Measurements from ENCODE around the gene NXPH2. TPM values are rescaled to one million over a fixed set of nuclear protein-coding genes. Genes with fewer than 3 reads are reported as not detected.

Gene NXPH2
- total and polyA plus RNA-seq, 5 donors, result not detected

DNA sequence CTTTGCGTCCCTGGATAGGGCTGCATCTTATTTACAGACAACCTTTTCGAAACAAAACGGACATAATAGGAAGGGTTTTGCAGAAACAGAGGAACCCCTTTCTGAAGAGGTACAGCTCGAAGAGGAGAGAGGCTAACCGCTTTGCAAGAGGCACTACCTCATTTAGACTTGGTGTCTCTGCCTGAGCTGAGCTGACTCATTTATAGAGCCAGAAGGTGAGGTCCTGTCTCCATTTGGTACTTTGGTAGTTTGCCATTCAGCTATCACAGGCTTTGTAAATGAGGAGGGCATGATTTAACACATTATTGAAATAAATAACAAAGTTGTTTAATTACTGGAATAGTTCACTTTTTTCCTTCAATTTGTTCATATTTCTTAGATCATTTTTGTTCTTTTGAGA is 2.2 kb upstream of the NXPH2 start:
- Histone ChIP-seq H3K9me3 (ENCODE audit: control insufficient read depth, low read length) (no peaks in the 10 kb centered on the region), H3K4me1 (ENCODE audit: control insufficient read depth, insufficient read depth, low read length) (no peaks in the 10 kb centered on the region), H3K4me3 (ENCODE audit: low read length) (no peak overlapping the region), H3K27me3 (ENCODE audit: control insufficient read depth, insufficient read depth) (no peaks in the 10 kb centered on the region), H3K27ac (ENCODE audit: low read length) (no peak overlapping the region)
- intact Hi-C loops (cut with DNase I), result loop anchor here in 1 of 4 donors (10.0 kb wide), 1 partner anchor 868 kb away; no protein-coding TSS in a partner anchor
- no peak for DNase-seq
- 85% methylated on average over 5 of the region's 5 CpGs for WGBS
- ATAC-seq, result no peak

DNA sequence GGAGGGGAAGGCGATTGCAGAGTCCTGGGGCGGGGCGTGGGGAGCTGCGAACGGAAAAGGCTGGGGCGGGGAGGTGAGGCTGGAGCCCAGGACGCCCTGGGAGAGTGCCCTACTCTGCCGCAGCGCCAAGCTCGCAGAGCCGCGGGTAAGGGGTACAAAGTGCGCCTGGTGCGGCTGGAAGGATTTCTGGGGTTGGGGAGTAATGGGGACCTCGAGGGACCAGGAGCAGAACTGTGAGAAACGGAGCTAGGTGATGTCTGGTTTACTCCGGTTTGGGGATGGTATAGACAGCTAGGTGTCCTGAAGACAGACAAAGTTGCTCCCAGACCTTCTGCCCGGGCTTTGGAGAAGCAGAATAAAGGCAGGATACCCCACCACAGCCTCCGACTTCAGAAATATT is 718 bp upstream of the NXPH2 start:
- ATAC-seq (no peak), DNase-seq (no peak)
- Histone ChIP-seq H3K27ac (ENCODE audit: low read length) (no peak overlapping the region), H3K4me3 (ENCODE audit: low read length) (peak overlapping the region; percentile 61), H3K9me3 (ENCODE audit: control insufficient read depth, low read length) (no peaks in the 10 kb centered on the region), H3K4me1 (ENCODE audit: control insufficient read depth, insufficient read depth, low read length) (no peaks in the 10 kb centered on the region), H3K27me3 (ENCODE audit: control insufficient read depth, insufficient read depth) (no peaks in the 10 kb centered on the region)
- WGBS, result 17% methylated on average over 19 of the region's 19 CpGs
- intact Hi-C loops (cut with DNase I), result loop anchor here in 1 of 4 donors (10.0 kb wide), 1 partner anchor 866 kb away; no protein-coding TSS in a partner anchor

DNA sequence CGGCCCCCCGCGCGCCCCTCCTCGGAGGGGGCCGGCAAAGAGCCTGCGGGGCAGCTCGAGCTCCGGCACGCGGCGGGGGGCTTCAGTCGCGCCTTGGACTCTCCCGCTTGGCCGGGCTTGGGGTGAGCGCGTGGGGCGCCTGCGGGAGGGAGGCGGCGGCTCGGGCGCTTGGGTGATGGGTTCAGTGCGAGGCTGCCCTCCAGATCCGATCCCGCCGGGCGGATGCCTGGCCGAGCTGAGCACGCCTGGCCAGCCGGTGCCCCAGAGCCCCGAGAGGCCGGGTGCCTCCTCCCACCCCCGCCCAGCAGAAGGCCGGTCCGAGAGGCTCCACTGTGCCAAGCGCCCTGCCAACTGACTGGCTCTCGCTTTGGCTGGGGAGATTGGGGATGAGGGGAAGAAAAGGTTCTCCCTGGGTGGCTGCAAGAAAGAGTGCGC is 273 bp upstream of the NXPH2 start:
- peak in 2 of 3 donors; percentile 12 to 42 for DNase-seq
- no peaks in the 10 kb centered on the region for H3K27me3 ChIP-seq (ENCODE audit: control insufficient read depth, insufficient read depth)
- H3K27ac ChIP-seq (ENCODE audit: low read length), result no peak overlapping the region
- H3K9me3 ChIP-seq (ENCODE audit: control insufficient read depth, low read length), result no peaks in the 10 kb centered on the region
- H3K4me1 ChIP-seq (ENCODE audit: control insufficient read depth, insufficient read depth, low read length), result no peaks in the 10 kb centered on the region
- intact Hi-C loops (cut with DNase I), result loop anchor here in 1 of 4 donors (10.0 kb wide), 1 partner anchor 866 kb away; no protein-coding TSS in a partner anchor
- H3K4me3 ChIP-seq (ENCODE audit: low read length), result peak overlapping the region; percentile 61
- WGBS, result under 1% methylated on average over 40 of the region's 40 CpGs
- ATAC-seq, result peak in 1 of 2 donors; percentile 50

DNA sequence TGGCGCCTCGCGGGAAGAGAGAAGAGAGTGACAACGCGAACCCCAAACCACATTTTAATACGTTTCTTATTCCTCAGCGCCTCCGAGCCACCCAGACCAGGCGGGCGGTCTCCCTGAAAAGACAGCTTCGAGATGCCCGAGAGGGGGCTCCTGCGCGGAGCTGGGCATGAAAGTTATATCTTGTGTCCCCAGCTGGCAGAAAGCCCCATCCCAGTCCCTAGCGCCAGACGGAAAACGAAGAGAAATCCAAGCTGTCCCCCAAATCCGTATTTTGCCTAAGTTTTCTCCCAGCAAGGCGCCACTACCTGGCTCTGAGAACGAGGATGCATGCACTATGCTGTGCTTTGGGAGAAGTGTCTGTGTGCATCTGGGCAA is 797 bp downstream of the NXPH2 start:
- Histone ChIP-seq H3K4me3 (ENCODE audit: low read length) (peak overlapping the region; percentile 61), H3K27ac (ENCODE audit: low read length) (no peak overlapping the region), H3K9me3 (ENCODE audit: control insufficient read depth, low read length) (no peaks in the 10 kb centered on the region), H3K4me1 (ENCODE audit: control insufficient read depth, insufficient read depth, low read length) (no peaks in the 10 kb centered on the region), H3K27me3 (ENCODE audit: control insufficient read depth, insufficient read depth) (no peaks in the 10 kb centered on the region)
- no peak for DNase-seq
- WGBS, result 2% methylated on average over 20 of the region's 20 CpGs
- no peak for ATAC-seq
- intact Hi-C loops (cut with DNase I), result no loop called here

DNA sequence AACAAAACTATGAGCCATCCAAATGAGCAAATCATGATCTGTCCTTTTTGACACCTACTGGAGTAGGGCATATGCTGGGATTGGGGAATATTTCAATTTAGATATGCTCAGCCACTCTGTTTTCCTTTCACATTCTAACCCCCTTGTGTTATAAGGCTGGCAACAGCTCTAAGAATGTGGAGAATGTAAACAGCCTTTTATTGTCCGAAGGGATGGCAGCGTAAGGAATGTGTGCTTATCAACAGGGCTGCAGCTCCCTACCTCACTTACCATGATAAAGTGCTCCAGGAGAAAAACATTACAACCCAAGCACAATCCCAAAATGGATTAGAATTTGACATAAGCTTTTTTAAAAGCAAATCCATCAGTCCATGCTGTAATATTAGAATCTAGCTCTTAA is 2.2 kb downstream of the NXPH2 start:
- DNase-seq (no peak), ATAC-seq (no peak)
- no peaks in the 10 kb centered on the region for H3K4me1 ChIP-seq (ENCODE audit: control insufficient read depth, insufficient read depth, low read length)
- 33% methylated on average over 2 of the region's 2 CpGs for WGBS
- H3K9me3 ChIP-seq (ENCODE audit: control insufficient read depth, low read length), result no peaks in the 10 kb centered on the region
- no peak overlapping the region for H3K27ac ChIP-seq (ENCODE audit: low read length)
- no peaks in the 10 kb centered on the region for H3K27me3 ChIP-seq (ENCODE audit: control insufficient read depth, insufficient read depth)
- intact Hi-C loops (cut with DNase I), result no loop called here
- no peak overlapping the region for H3K4me3 ChIP-seq (ENCODE audit: low read length)

DNA sequence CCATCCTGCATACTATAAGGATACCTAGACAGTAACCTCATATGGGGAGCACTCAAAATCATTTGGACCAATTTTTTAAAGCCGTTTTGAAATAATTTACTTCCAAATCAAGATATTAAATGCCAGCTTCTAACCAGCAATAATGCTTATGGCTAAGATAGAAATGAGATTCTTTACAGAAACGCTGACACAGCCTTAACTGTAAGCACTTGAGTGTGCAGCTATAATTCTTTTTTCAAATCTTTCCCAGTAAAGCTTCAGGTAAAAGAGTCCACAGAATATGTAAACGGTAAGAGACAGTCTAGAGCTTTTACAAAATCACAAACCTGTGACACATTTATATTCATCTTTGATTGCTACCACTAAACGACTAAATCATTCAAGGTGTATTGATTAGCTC is 4.5 kb downstream of the NXPH2 start:
- DNase-seq, result no peak
- no peak for ATAC-seq
- H3K27me3 ChIP-seq (ENCODE audit: control insufficient read depth, insufficient read depth), result no peaks in the 10 kb centered on the region
- H3K4me3 ChIP-seq (ENCODE audit: low read length), result no peak overlapping the region
- H3K9me3 ChIP-seq (ENCODE audit: control insufficient read depth, low read length), result no peaks in the 10 kb centered on the region
- intact Hi-C loops (cut with DNase I), result no loop called here
- H3K27ac ChIP-seq (ENCODE audit: low read length), result no peak overlapping the region
- H3K4me1 ChIP-seq (ENCODE audit: control insufficient read depth, insufficient read depth, low read length), result no peaks in the 10 kb centered on the region
- WGBS, result 75% methylated on average over 4 of the region's 4 CpGs

DNA sequence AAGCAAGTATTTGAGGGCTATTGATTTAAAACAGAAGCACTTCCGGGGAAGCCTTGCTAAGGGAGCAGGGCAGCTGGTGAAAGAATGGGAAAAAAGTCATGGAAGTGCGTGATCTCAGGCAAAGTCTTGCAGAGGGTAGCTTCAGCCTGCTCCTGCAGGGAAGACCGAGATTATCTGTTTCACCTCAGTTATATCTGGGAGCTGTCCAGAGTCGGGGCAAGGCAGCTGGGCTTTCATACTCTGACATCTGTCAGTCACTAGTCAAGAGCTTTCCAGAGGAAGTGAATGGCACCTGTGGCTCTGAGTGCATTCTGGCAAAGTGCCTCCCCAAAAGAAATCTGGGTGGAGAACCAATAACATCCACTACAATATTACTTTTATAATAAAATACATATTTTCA is 8.7 kb downstream of the NXPH2 start:
- H3K27ac ChIP-seq (ENCODE audit: low read length), result no peak overlapping the region
- H3K9me3 ChIP-seq (ENCODE audit: control insufficient read depth, low read length), result no peaks in the 10 kb centered on the region
- 60% methylated on average over 4 of the region's 4 CpGs for WGBS
- no peaks in the 10 kb centered on the region for H3K27me3 ChIP-seq (ENCODE audit: control insufficient read depth, insufficient read depth)
- intact Hi-C loops (cut with DNase I), result no loop called here
- H3K4me1 ChIP-seq (ENCODE audit: control insufficient read depth, insufficient read depth, low read length), result no peaks in the 10 kb centered on the region
- H3K4me3 ChIP-seq (ENCODE audit: low read length), result no peak overlapping the region
- ATAC-seq (no peak), DNase-seq (no peak)

DNA sequence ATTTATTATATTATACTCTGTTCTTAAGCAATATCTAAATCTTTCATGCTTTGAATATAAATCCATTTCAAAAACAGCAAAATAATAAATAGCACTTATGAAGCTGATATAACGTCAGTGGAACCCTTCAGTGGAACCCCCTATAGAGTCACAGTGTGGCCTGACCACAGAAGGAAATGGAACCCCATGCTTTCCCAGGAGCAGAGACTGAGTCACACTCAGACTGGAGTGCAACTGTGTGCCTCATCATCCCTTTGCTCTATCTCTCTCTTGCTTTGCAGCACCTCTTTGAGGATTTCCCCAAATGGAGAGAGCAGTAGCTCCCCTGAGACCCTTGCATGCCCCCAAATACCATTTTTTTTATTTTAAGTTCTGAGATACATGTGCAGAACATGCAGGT is 13.1 kb downstream of the NXPH2 start:
- intact Hi-C loops (cut with DNase I), result no loop called here
- WGBS, result 84% methylated on average over 1 of the region's 1 CpG

DNA sequence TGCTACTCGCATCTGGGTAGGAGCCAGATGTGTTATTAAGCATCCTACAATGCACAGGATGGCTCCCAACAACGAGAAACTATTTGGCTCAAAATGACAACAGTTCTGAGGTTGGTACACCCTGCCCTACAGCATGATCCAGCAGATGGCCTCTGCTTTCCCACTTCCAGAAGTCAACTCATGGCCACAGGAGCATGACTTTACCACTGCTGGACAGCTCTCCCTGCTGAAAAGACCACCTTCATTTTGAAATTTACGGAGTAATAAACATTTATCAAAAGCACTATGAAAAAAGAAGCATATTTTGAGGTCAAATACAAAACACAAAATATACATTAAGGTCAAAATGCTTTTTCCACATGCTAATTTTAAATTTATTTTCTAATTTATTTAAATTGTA is 13.7 kb downstream of the NXPH2 start:
- no peak for ATAC-seq
- no peaks in the 10 kb centered on the region for H3K4me1 ChIP-seq (ENCODE audit: control insufficient read depth, insufficient read depth, low read length)
- no peak overlapping the region for H3K27ac ChIP-seq (ENCODE audit: low read length)
- H3K4me3 ChIP-seq (ENCODE audit: low read length), result no peak overlapping the region
- DNase-seq, result no peak
- intact Hi-C loops (cut with DNase I), result no loop called here
- 81% methylated on average over 3 of the region's 3 CpGs for WGBS
- H3K27me3 ChIP-seq (ENCODE audit: control insufficient read depth, insufficient read depth), result no peaks in the 10 kb centered on the region
- no peaks in the 10 kb centered on the region for H3K9me3 ChIP-seq (ENCODE audit: control insufficient read depth, low read length)

More for the DNA sequence above, 13.1 kb downstream of the NXPH2 start:
- no peak for DNase-seq
- Histone ChIP-seq H3K4me1 (ENCODE audit: control insufficient read depth, insufficient read depth, low read length) (no peaks in the 10 kb centered on the region), H3K4me3 (ENCODE audit: low read length) (no peak overlapping the region), H3K27ac (ENCODE audit: low read length) (no peak overlapping the region), H3K27me3 (ENCODE audit: control insufficient read depth, insufficient read depth) (no peaks in the 10 kb centered on the region), H3K9me3 (ENCODE audit: control insufficient read depth, low read length) (no peaks in the 10 kb centered on the region)
- ATAC-seq, result no peak

DNA sequence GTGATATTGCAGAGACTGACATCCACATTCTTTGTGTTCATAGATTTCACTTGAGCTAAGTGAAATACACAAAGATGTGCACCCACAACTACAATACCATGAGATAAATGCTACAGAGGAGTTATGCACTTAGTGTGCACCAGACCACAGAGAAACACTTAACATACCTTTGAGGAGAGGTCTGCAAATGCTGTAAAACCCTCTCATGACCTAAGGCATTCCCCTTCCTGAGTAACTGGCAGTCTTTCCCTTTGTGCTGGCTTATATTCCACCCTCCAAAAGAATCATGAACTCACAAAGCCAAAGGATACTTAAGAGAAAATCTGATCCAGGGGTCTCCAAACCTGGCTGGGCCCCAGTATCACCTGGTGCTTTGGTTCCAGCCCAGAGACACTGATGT is 16.2 kb downstream of the NXPH2 start:
- Histone ChIP-seq H3K4me1 (ENCODE audit: control insufficient read depth, insufficient read depth, low read length) (no peaks in the 10 kb centered on the region), H3K9me3 (ENCODE audit: control insufficient read depth, low read length) (no peaks in the 10 kb centered on the region), H3K27ac (ENCODE audit: low read length) (no peak overlapping the region), H3K27me3 (ENCODE audit: control insufficient read depth, insufficient read depth) (no peaks in the 10 kb centered on the region), H3K4me3 (ENCODE audit: low read length) (no peak overlapping the region)
- DNase-seq (no peak), ATAC-seq (no peak)
- intact Hi-C loops (cut with DNase I), result no loop called here

DNA sequence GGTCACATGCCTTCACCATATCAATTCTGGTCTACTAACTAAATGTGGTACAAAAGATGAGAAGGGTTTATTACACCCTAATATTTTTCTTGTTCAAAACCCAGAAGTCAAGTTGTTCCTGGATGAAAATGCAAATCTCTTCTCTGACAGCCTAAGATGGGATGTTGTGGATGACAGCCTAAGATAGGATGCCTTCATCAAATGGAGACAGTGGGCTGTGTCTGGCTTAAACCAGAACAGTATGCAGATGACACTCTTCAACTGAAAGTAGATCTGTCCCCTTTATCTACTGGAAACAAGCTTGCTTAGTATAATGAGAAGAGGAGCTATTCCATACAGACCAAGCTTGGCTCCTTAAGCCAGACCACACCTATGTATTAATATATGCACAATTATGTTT is 17.7 kb downstream of the NXPH2 start:
- no peaks in the 10 kb centered on the region for H3K4me1 ChIP-seq (ENCODE audit: control insufficient read depth, insufficient read depth, low read length)
- no peaks in the 10 kb centered on the region for H3K9me3 ChIP-seq (ENCODE audit: control insufficient read depth, low read length)
- no peak overlapping the region for H3K4me3 ChIP-seq (ENCODE audit: low read length)
- DNase-seq, result no peak
- H3K27me3 ChIP-seq (ENCODE audit: control insufficient read depth, insufficient read depth), result no peaks in the 10 kb centered on the region
- no peak for ATAC-seq
- intact Hi-C loops (cut with DNase I), result no loop called here
- H3K27ac ChIP-seq (ENCODE audit: low read length), result no peak overlapping the region

DNA sequence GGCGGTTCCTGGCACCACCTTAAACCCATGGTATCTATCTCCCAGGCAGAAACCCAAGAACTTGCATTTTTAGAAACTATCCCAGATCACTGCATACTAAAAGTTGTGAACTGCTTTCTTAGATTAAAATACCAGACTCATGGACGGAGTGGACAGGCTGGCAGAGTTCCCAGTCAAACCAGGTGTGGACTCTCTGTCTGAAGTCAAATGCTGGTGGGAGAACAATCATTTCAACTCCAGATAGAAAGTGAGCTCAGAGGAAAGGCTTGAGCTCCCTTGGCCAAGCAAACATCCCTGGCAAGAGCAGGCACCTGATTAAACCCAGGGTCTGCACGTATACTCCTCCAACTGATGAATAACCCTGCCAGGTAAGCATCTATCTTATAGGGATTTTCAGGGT is 19.5 kb downstream of the NXPH2 start:
- no peak overlapping the region for H3K4me3 ChIP-seq (ENCODE audit: low read length)
- no peak overlapping the region for H3K27ac ChIP-seq (ENCODE audit: low read length)
- WGBS, result 54% methylated on average over 3 of the region's 3 CpGs
- no peak for ATAC-seq
- DNase-seq, result no peak
- H3K27me3 ChIP-seq (ENCODE audit: control insufficient read depth, insufficient read depth), result no peaks in the 10 kb centered on the region
- intact Hi-C loops (cut with DNase I), result no loop called here
- no peaks in the 10 kb centered on the region for H3K9me3 ChIP-seq (ENCODE audit: control insufficient read depth, low read length)
- no peaks in the 10 kb centered on the region for H3K4me1 ChIP-seq (ENCODE audit: control insufficient read depth, insufficient read depth, low read length)

Measured in right cardiac atrium (tissue), 5 donors.